Right renal pelvis (tissue), 4 donors: ENCODE data around the gene REEP1. TPM values are rescaled to one million over a fixed set of nuclear protein-coding genes. Genes with fewer than 3 reads are reported as not detected.
"Not testable (repeated sequence)": the region's sequence is repeated elsewhere in the genome, so short reads cannot be mapped to it uniquely, and the experiment has no call there.

Source experiments
- DNase-seq, 4 donors: peaks; one replicate each; pipeline ENCODE4 v3.0.0-alpha.2; 2013; ENCODE audit warnings: low read depth in 4 of 4, low spot score in 3 of 4, missing footprints in 1 of 4
- polyA plus RNA-seq, 4 donors: library from polyadenylated mRNA; unstranded; fragments of 120-200 nt; gene quantifications; one replicate each; pipeline ENCODE4 v1.2.1, GENCODE V29; 2013; ENCODE audit not compliant: insufficient read length in 4 of 4

REEP1 gene
- polyA plus RNA-seq, 4 donors: 3.4 to 4.1 (median 3.5) TPM

DNA sequence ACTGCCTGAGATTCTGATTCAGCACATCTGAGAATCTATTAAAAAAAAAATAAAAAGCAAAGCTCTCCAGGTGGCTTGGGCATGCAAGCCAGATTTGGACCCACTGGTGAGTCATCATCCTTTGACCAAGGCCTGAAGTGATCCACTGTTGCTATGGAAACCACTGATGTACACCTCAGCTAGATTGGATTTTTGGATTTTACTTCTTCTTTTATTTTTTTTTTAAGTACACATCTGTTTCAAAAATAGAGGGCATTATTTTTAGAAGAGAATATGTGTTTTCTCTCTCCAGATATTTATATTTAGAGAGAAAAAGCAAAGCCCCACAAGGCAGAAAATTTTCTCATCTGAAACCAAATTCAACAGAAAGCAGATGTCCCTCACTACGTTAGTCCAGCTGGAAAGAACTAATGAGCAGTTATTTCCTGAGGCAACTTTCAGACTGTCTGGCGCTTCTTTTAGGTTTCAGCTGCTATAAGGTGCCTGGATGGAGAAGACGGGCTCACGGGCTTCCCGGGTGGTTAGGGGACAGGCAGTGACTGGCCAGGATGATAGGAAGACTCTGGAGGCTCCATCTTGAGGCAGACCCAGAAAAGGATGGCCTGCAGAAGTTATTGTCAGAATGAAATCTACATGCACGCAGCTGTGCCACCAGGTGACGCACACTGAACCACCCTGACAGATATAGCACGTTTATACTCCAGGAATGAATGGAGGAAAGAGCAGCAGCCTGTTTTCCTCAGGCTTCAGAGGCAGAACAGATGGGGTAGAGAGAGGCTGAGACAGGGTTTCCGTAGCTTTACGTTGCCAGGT is 87.6 kb downstream of the REEP1 start:
- no peak for DNase-seq

DNA sequence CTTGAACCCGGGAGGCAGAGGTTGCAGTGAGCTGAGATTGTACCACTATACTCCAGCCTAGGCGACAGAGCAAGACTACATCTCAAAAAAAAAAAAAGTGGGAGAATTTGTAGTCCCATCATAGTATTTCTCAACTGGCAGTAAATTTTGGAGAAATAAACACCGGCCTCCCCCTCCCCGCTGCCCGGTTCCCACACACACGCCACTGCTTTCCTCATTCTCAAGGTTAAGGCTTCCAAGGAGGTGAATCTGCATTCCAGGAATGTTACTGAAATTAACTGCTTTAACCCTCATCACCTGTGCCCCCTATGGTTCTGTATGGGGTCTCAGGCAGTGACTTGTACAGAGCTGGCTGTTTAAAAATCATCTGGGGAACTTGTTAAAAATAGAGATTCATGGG is 88.2 kb downstream of the REEP1 start:
- no peak for DNase-seq

DNA sequence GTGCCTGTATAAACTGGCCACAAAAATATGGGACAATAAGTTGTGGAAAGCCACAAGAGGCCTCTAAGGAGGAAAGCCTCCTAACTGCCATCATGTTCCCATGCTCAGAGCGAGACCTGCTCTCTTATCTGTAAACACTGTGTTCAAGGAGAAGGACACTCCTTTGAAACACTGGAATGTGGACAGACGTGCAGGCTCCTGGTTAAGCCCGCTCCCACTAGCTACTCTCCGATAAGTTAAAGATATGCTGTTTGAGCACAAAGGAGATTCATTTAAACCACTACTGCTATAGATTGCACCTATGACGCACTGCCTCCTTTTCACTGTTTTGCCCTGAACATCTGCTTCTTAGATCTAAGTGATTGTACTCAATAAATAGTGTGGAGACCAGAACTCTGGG is 92.2 kb downstream of the REEP1 start:
- not testable (repeated sequence) for DNase-seq

DNA sequence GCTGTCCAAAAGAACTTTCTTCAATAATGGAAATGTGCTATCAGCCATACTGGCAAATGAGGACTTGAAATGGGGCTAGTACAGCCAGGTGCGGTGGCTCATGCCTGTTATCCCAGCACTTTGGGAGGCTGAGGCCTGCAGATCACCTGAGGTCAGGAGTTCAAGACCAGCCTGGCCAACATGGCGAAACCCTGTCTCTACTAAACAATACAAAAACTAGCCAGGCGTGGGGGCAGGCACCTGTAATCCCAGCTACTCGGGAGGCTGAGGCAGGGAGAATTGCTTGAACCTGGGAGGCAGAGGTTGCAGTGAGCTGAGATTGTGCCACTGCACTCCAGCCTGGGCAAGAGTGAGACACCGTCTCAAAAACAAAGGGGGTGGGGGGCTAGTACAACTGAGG is 92.6 kb downstream of the REEP1 start:
- not testable (repeated sequence) for DNase-seq

DNA sequence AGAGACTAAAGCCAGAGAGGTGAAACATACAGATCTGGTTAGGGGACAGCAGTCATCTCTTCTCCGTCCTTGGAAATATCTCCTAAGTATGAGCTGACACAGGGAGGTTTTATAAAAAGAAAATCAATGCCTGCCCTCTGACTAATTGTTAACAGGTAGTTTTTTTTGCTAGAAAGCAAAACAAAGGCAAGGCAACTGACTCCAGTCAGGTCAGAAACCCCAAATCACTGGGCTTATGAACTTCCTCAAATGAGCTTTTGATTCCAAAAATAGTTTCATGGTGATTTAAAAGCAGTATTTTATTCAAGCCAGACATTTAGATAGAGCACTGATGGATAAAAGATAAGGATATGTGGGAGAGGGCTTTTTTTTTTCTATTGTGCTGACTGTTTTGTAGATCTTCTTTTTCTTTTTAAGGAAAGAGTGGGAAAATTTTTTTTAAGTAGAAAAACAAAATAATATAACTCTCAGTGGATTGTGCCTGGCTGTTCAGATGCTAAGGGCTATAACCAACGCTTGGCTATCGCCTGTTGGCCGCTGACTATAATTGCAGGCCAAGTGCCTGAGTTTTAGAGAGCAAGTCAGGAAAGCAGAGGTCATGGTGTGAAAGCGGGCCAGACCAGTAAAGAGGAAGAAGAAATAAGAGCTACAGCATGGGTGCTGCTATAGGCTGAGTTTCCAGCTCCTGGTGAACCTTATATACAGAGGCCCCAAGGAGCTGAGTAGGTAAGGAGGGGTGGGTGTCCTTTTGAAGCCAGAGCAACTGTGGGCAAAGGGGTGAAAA is 93.3 kb downstream of the REEP1 start:
- DNase-seq: no peak

DNA sequence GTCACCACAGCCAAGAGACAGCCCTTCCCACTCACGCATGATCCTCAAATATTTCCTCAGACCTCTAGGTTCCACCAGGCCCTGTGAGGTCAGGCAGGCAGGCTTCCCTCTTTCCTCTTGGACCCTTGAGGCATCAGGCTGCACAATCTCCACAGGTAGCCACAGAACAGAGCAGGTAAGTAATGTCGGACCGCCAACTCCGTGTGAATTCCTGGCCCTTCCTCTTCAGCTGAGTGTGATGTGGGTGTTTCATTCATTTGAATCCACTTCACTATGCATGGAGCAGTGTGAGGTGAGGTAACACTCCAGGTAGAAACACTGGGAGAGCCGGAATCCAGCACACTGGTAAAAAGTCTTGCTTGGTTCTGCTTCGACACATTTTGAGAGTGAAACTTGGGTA is 94.2 kb downstream of the REEP1 start:
- no peak for DNase-seq

DNA sequence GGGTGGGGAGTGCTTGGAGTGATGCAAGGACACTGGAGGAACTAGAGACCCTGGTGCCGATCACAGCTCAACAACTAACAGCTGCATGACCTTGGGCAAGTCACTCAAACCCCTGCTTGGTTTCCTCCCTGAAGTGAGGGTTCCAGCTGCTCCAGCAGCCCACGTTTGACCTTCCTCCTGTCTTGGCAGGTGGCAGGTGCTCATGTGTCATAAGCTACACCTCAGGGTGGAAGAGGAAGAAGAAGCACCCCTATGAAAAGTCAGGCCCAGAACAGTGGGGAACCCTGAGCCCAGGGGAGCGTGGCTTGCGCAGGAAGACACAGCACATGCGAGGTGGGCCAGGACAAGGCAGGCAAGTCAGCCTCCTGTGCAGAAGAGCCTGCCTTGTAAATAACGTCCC is 95.8 kb downstream of the REEP1 start:
- DNase-seq: no peak

DNA sequence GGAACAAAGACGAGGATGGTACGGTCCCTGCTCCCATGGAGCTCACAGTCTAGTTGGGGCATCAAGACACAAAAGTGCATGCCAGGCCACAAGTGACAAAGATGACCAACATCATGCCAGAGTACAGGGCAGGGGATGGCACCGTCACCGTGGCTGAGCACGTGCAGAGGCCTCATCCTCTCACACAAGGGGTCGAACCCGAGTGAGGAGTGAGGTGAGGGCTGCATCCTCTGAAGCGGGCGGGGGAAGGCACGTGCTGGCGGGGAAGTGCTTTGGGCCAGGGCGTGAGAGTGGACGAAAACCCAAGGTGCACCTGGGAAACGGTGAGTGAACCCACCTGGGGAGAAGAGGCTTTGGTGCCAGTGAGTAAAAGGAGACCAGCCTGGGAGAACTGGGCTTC is 97.2 kb downstream of the REEP1 start:
- DNase-seq: no peak

DNA sequence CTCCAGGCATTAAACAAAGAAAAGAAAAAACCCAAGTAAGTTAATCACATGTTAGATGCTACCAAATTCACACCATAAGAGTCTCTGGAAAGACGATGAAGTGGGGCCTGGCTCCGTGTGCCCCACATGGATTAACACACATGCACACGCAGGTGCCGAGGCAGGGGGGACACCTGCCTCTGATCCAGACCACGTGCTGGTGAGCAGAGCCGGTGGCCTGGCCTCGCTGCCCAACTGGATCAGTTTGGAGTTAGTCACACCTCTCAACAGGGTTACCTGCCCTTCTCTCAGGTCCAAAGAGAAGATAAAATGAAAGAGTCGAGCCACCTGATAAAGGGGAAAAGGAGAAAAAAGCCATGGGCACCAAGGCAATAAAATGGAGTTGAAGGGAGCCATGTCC is 97.7 kb downstream of the REEP1 start:
- DNase-seq: no peak

DNA sequence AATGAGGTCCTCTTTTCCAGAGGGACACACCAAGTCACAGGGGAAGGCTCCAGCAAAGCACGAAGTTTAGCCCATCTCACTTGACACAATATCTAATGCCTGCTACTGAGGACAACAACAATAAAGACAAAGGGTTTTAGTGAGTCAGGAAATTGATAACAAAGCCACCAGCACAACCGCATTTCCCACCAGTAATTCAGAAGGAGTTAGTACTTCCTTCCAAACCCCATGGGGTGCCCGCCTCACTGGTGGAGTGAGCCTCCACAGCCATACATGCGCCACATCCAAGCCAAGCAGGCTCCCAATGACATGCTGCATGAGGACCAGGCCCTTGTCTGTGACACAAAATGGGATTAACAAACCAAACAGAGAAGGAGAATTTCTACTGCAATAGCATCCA is 98.1 kb downstream of the REEP1 start:
- DNase-seq: no peak

DNA sequence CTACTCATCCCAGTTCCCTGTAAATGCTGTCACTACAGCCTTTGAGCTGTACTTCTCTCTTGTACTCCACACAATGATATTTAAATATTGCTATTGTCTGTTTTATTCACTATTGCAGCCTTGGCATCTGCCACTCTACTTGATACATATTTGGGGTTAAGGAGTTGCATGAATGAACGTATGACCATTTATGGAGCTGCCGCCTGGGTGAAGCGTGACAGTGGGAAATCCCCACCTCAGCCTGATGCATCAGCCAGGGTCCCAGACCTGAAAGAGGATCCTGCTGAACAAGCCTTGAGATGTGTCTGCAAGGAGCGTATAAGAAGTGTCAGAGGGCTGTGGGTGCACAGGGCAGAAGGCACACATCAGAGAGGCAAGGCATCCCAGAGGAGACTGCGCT is 99.1 kb downstream of the REEP1 start:
- no peak for DNase-seq

DNA sequence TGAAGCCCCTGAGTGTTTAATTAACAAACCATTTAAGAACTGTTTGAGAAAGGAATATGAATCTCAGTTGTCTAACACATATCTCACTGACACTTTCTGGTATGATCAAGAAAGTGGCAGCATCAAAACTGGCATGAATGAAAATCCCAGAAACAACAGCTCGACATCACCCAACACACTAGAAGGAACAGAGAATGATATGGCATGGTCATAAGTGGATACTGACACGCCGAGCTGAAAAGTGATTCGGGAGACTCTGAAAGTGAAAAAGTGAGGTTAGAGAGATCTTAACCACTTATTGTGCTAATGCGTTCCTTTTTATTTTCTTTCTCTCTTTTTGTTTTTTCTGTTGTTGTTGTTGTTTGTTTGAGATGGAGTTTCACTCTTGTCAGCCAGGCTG is 100.3 kb downstream of the REEP1 start:
- DNase-seq: no peak

DNA sequence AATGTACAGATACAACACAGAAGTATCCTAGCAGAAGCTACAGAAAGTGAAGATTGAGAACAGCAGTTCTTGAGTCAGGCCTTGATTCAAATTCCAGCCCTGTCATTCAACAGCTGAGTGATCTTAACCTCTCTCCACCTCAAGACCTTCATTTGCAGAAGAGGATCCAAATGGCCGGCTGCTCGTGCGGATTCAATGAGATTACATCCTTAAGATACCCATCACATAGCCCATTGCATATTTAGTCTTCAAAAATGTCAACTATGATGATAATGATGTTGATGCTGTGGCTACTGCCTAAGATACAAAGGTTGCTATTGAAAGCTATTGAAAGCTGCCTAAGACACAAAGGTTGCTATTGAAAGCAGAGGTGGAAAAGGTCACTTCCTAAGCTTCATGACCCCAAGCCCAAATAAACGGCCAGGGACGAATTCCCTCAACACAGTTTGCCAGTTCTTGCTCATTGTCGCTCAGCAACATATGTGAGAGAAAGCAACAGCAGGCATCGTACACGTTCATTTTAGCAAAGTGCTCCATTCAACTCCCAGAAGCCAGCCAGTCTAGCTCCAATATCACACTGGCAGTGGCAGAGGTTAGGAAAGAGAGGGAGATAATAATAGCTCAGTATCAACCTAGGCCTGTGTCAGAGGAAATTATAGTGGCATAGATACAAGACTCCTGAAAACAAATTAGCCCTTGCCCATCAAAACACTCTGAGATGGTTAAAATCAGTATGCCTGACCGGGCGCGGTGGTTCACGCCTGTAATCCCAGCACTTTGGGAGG is 102.0 kb downstream of the REEP1 start:
- DNase-seq: no peak

DNA sequence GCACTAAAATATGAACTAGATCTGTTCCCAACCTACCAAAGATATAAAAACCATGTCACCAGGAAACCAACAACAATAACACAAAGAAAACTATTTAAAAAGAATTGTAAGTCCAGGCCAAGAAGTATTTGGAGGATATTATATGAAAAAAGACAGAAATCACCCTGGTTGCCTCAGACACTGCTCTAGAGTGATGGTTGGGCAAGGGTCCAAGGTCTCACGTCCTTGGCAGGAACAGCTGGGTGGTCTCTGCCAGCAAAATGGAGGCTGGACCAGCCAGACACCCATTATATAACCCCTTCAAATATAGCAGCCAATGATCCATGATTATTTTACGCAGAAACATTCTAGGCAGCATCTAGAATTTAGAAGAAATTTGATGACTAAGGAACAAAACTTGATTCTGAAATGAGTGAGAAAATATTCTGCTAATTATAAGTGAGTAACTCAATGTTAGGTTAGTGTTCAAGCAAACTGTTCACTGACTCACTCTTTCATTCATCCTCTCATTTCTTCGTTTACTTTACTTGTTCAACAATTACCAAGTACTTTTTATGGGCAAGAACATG is 102.8 kb downstream of the REEP1 start:
- DNase-seq: no peak

DNA sequence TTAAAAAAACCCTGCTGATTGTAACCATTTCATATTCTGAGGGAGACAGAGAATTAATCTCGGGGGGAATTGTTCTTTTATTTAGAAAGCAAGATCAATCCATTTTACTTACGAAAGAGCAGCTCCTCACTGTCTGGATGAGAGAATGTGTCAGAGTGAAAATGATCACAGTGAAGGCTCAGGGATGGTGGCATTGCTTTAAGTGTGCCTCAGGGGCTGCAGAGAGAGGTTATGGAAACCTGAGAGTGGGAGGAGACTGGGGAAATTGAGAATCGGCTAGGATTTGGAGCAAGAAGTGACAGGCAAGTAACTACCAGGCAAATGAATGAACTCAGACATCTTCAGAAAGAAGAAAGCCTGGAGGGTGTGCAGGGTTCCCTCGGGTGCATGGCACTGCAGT is 104.0 kb downstream of the REEP1 start:
- DNase-seq: no peak

DNA sequence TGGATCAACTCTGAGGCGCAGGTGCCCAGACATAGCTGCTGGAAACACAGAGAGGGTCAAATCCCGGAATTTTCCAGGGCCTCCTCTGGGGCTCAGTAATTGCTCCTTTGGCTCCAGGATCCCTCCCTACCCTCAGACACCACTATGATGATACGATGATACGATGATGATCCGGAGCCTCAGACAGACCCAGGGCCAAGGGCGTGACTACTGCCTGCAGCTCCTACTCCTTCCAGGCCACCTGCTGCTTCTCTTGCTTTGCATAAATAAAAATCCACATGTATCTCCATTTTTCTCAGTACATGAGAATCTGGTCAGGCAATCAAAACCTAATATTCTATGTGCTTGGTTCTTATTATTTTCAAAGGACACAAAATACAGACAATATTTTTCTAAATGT is 104.5 kb downstream of the REEP1 start:
- no peak for DNase-seq

DNA sequence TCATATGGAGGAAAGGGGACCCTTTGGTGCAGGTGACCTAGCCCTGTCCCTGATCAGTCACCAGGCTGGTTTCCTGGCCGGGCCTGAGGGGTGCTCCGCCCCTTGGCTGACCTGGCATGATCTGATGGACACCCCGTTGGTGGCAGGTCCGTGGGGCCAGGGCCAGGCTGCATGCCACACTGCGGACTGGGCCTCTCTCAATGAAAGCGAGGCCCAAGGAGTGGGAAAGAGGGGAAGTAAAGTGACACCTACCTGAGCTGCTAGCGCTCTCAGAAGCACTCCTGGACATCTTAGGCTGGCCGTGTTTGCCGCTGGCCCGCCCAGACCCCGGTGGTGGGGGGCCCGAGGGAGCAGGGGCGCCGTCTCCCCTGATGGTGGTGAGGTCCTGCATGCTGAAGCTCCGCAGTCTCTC is 105.0 kb downstream of the REEP1 start:
- no peak for DNase-seq

DNA sequence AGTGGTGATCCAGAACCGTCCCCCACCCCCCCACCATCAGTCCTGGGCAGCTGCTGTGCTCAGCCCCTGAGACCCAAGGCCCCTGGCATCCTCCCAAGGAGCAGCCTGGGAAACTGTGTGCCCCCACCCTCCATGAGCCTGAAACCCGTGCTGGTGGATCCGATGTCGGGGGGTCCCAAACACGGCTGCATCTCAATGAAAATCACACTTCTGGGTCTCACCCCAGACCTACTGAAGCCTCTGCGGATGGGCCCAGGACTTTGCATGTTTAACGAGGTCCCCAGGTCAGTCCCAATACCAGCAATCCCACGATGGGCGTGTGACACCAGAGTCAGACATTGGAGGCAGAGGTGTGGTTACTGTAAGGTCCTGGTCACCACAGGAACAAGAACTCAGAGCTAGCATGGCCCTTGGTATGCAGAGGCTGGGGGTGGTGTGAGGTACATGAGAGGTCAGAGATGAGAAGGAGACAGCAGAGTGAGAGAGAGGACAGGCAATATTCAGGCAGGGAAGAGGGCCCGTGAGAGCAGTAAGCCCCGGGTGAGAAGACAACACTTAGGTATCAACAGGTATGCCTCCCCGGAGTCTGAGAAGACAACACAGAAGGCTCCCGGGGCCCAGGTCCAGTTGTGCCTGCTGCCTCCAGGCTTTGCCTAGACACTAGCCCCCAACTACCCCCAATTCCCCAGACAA is 105.6 kb downstream of the REEP1 start:
- DNase-seq: no peak

DNA sequence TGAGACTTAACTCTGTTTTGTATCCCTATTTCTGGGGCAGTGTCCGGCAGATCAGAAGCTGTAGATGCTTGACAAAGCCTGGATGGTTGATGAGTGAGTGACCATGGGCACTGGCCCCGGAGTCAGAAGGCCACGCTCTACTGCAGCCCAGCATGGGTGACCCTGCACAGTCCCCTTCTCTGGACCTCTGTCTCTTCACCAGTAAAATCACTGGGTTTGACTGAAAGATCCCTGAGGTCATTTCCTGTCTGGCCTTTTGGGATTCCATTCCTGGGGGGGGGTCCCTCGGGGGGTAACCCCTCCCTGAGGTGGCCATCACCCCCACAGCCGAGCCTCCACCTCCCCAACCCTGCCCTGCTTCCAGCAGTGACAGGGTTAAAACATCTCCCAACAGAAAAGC is 106.5 kb downstream of the REEP1 start:
- DNase-seq: no peak

DNA sequence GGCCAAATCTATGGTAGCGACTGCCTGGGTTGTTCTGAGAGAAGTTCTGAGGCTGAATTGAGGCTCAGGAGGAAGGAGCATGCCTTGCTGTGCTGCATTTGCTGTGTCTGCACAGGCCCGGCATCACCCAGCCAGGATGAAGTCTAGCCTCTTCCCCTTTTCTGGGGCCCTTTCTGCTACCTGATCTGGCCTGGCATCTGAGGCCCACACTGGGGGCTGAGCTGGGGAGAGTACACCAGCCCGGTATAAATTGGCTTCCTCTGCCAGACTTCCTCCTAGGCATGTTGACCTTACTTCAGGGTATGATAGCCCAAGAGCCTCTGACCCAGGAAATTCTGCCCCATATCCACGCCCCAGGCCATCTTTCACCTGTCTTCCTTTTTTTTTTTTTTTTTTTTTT is 108.2 kb downstream of the REEP1 start:
- DNase-seq: no peak
